ENCODE data around the gene LCE3E.

LCE3E gene

DNA sequence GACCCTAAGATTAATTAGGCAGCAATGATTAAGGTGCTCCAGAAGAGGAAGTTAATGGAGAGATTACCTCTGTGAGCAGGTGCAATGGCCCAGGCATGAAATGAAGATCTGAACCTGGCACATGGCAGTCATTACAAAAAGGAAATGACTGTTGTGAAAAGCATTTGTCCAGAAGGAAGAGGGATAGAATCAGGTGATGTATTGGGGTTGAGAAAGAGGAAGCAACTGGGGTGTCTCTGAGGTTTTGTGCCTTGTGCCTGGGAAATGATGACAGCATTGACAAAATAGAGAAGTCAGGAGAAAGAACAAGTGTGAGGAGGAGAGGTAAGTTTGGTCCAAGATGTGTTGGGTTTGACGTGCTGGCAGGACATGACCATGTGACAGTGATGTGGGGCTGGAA lies 46.7 kb downstream of the LCE3E start:
- H3K9me2 ChIP-seq (replicated peaks; ENCODE audit: low read depth, low read length), result no peaks in the 10 kb centered on the region
- no peak overlapping the region for H3K4me2 ChIP-seq (ENCODE audit: low read depth, low read length, poor library complexity, severe bottlenecking)
- H3F3A ChIP-seq (ENCODE audit: low read depth), result no peaks in the 10 kb centered on the region
- no peaks in the 10 kb centered on the region for H4K20me1 ChIP-seq (ENCODE audit: insufficient read depth, low read length, poor library complexity, severe bottlenecking)
- no peaks in the 10 kb centered on the region for H3K36me3 ChIP-seq (ENCODE audit: insufficient read depth, low read length)
- TF ChIP-seq EZH2phosphoT487 (IDR thresholded peaks at IDR 0.05; ENCODE audit: borderline replicate concordance), result no peak
- TF ChIP-seq, protein P1, sequence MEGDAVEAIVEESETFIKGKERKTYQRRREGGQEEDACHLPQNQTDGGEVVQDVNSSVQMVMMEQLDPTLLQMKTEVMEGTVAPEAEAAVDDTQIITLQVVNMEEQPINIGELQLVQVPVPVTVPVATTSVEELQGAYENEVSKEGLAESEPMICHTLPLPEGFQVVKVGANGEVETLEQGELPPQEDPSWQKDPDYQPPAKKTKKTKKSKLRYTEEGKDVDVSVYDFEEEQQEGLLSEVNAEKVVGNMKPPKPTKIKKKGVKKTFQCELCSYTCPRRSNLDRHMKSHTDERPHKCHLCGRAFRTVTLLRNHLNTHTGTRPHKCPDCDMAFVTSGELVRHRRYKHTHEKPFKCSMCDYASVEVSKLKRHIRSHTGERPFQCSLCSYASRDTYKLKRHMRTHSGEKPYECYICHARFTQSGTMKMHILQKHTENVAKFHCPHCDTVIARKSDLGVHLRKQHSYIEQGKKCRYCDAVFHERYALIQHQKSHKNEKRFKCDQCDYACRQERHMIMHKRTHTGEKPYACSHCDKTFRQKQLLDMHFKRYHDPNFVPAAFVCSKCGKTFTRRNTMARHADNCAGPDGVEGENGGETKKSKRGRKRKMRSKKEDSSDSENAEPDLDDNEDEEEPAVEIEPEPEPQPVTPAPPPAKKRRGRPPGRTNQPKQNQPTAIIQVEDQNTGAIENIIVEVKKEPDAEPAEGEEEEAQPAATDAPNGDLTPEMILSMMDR (conservative IDR thresholded peaks at IDR 0.05; ENCODE audit: low read length), result no peak
- no peaks in the 10 kb centered on the region for H3K79me2 ChIP-seq (ENCODE audit: insufficient read depth, low read length)
- no peak overlapping the region for H3K9ac ChIP-seq (ENCODE audit: low read depth, low read length, poor library complexity, severe bottlenecking)
- no peaks in the 10 kb centered on the region for H3K9me3 ChIP-seq (ENCODE audit: insufficient read depth, low read depth, low read length)
- H3K4me1 ChIP-seq (ENCODE audit: insufficient read depth, low read length, poor library complexity, severe bottlenecking), result no peaks in the 10 kb centered on the region
- no peak overlapping the region for H2AFZ ChIP-seq (ENCODE audit: low read length)
- H3K4me3 ChIP-seq (ENCODE audit: low read length, poor library complexity, severe bottlenecking), result no peak overlapping the region
- H3K27me3 ChIP-seq (ENCODE audit: insufficient read depth, low read length, poor library complexity, severe bottlenecking), result no peaks in the 10 kb centered on the region

DNA sequence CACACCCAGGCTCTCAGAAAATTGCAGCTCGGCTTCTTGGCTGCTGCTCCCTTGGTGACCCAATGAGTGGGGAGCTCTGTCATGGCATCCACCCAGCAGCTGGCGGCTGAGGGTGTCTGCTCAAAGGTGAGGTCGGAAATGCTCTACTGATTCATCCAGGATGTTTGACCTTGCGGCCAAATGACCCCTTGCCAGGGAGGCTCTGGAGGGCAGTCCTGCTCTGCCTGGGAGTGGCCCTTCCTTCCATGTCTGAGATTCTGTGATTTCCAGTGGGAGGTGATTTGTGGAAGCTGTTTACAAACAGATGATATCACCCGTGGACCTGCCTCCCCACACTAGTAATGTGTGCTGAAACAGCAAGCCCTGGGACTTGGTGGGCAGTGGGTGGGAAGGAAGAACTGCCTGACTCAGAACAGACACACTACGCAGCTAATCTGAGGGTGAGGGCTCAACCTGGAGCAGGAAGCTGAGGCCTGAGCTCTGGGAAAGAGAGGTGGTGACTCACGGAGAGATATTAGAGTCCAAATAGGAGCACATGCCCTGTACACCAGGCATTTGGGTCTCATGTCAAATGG lies 49.3 kb downstream of the LCE3E start:
- TF ChIP-seq EZH2phosphoT487 (IDR thresholded peaks at IDR 0.05; ENCODE audit: borderline replicate concordance), result no peak
- TF ChIP-seq, protein P1 (conservative IDR thresholded peaks at IDR 0.05; ENCODE audit: low read length), result no peak
- Histone ChIP-seq H3K9ac (ENCODE audit: low read depth, low read length, poor library complexity, severe bottlenecking) (no peak overlapping the region), H4K20me1 (ENCODE audit: insufficient read depth, low read length, poor library complexity, severe bottlenecking) (no peaks in the 10 kb centered on the region), H2AFZ (ENCODE audit: low read length) (no peak overlapping the region), H3K79me2 (ENCODE audit: insufficient read depth, low read length) (no peaks in the 10 kb centered on the region), H3K4me2 (ENCODE audit: low read depth, low read length, poor library complexity, severe bottlenecking) (no peak overlapping the region), H3K9me3 (ENCODE audit: insufficient read depth, low read depth, low read length) (no peaks in the 10 kb centered on the region), H3F3A (ENCODE audit: low read depth) (no peaks in the 10 kb centered on the region), H3K9me2 (replicated peaks; ENCODE audit: low read depth, low read length) (no peaks in the 10 kb centered on the region), H3K27me3 (ENCODE audit: insufficient read depth, low read length, poor library complexity, severe bottlenecking) (no peaks in the 10 kb centered on the region), H3K36me3 (ENCODE audit: insufficient read depth, low read length) (no peaks in the 10 kb centered on the region), H3K4me3 (ENCODE audit: low read length, poor library complexity, severe bottlenecking) (no peak overlapping the region), H3K4me1 (ENCODE audit: insufficient read depth, low read length, poor library complexity, severe bottlenecking) (no peaks in the 10 kb centered on the region)

DNA sequence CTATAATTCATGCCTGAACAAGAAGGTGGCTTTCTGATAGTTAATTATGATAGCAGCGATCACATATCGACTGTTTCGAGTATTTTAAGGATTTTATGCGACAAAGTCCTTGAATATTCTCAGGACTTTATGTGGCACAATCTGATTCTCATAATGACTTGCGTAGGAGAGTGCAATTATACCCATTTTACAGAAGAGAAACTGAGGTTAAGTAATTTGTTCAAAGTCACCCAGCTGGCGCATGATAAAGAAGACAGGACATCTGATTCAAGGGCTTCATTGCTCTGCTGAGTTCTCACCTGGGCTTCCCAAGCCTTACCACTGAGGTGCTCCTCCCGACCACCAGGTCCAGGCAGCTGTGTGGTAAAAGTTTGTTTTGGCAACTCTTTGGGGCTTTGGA lies 50.5 kb downstream of the LCE3E start:
- H3K9ac ChIP-seq (ENCODE audit: low read depth, low read length, poor library complexity, severe bottlenecking), result no peak overlapping the region
- no peaks in the 10 kb centered on the region for H3K79me2 ChIP-seq (ENCODE audit: insufficient read depth, low read length)
- no peaks in the 10 kb centered on the region for H3K36me3 ChIP-seq (ENCODE audit: insufficient read depth, low read length)
- no peaks in the 10 kb centered on the region for H3K4me1 ChIP-seq (ENCODE audit: insufficient read depth, low read length, poor library complexity, severe bottlenecking)
- no peaks in the 10 kb centered on the region for H3F3A ChIP-seq (ENCODE audit: low read depth)
- H3K9me3 ChIP-seq (ENCODE audit: insufficient read depth, low read depth, low read length), result no peaks in the 10 kb centered on the region
- no peaks in the 10 kb centered on the region for H3K9me2 ChIP-seq (replicated peaks; ENCODE audit: low read depth, low read length)
- no peak overlapping the region for H3K4me3 ChIP-seq (ENCODE audit: low read length, poor library complexity, severe bottlenecking)
- no peak for TF ChIP-seq EZH2phosphoT487 (IDR thresholded peaks at IDR 0.05; ENCODE audit: borderline replicate concordance)
- TF ChIP-seq, protein P1 (conservative IDR thresholded peaks at IDR 0.05; ENCODE audit: low read length), result no peak
- no peaks in the 10 kb centered on the region for H3K27me3 ChIP-seq (ENCODE audit: insufficient read depth, low read length, poor library complexity, severe bottlenecking)
- no peaks in the 10 kb centered on the region for H4K20me1 ChIP-seq (ENCODE audit: insufficient read depth, low read length, poor library complexity, severe bottlenecking)
- H2AFZ ChIP-seq (ENCODE audit: low read length), result no peak overlapping the region
- no peak overlapping the region for H3K4me2 ChIP-seq (ENCODE audit: low read depth, low read length, poor library complexity, severe bottlenecking)
